Ascending aorta (tissue), 2 donors: ENCODE data around the gene TMEM52. TPM values are rescaled to one million over a fixed set of nuclear protein-coding genes. Genes with fewer than 3 reads are reported as not detected.

ENCODE experiments used
- DNase-seq, 2 donors: peaks; one replicate each; pipeline ENCODE4 v3.0.0-alpha.2; 2019; ENCODE audit warnings: low spot score in 2 of 2
- H3K27ac ChIP-seq, 2 donors: fragments of 200-600 bp; sonication (generic); one replicate each; pipeline ENCODE4 v1.5.1; 2016 to 2017; ENCODE audit warnings: mild to moderate bottlenecking in 1 of 2
- H3K27me3 ChIP-seq: fragments of 200-600 bp; sonication (generic); one replicate; pipeline ENCODE4 v1.5.1; 2017
- H3K36me3 ChIP-seq, 2 donors: fragments of 200-600 bp; sonication (generic); one replicate each; pipeline ENCODE4 v1.5.1; 2016
- H3K4me1 ChIP-seq, 2 donors: fragments of 200-600 bp; sonication (generic); one replicate each; pipeline ENCODE4 v1.5.1; 2016 to 2017; ENCODE audit warnings: mild to moderate bottlenecking in 1 of 2
- H3K4me3 ChIP-seq, 2 donors: fragments of 200-600 bp; sonication (generic); one replicate each; pipeline ENCODE4 v1.5.1; 2016 to 2017; ENCODE audit warnings: mild to moderate bottlenecking in 1 of 2
- H3K9me3 ChIP-seq, 2 donors: fragments of 200-600 bp; sonication (generic); one replicate each; pipeline ENCODE4 v1.5.1; 2016
- intact Hi-C: fragments of 100-400 bp; cut with DNase I; formaldehyde crosslinking; loops from one replicate; pipeline ENCODE4 v1.15.1; 2023
- total RNA-seq: library from RNA; depleted of rRNA; stranded (reverse); fragments of >200 nt; gene quantifications from one replicate; pipeline ENCODE4 v1.1.0, GENCODE V29; 2016
- TF ChIP-seq, protein P1 (sequence below), 3 experiments: fragments of 200-600 bp in 2 of 3; fragments of 450-650 bp in 1 of 3; sonication (generic) in 2 of 3; IDR thresholded peaks; one replicate each; pipeline ENCODE4 v1.5.1; 2016 to 2019; ENCODE audit warnings: antibody characterized with exemption in 3 of 3, mild to moderate bottlenecking in 1 of 3, moderate library complexity in 1 of 3

Gene TMEM52
- total RNA-seq, 1 donor from 2014 or later = not detected

DNA sequence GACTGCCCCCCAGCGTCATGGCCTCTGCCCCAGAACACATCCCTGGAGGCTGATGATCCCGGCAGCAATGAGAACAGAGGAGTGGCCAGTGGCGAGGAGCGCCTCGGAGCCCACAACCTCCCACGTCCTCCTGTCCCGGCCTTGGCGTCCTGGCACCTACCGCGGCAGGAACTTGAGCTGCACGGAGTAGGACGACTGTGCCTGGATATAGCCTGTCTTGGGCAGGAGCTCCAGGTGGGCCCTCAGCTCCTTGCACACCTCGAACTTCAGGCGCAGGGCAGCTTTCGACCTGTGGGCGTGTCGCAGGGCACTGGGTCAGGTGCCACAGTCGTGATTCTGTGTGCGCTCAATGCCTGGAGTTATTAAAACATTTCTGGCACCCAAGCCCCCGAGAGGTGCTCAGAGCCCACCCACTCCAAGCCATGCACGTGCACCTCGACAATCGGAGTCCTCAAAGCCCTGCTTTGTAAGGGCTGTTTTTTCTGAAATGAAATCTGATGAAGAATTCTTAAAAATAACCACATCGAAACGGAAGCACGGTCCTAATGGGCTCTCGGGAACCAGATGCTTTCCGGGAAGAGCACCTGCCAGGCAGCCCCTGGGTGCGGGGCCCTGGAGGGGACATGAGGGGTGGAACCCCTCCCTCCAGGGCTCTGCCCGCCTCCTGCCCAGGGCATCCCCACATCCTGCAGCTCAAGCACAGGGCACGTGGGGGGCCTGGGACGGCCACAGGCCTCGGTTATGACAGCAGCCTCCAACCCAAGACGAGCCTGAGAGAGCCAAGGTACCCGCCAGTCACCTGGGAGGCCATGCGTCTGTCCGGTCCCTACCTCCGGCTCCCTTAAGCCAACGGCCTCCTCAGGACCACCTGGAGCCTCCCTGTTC is 23.0 kb upstream of the TMEM52 start:
- DNase-seq = no peak
- intact Hi-C loops = loop anchor here (10.0 kb wide), 1 partner anchor 103 kb away; no protein-coding TSS in a partner anchor
- Histone ChIP-seq H3K27me3 (no peaks in the 10 kb centered on the region), H3K4me3 (no peak overlapping the region), H3K27ac (no peak overlapping the region), H3K36me3 (no peaks in the 10 kb centered on the region), H3K9me3 (no peaks in the 10 kb centered on the region), H3K4me1 (no peaks in the 10 kb centered on the region)
- TF ChIP-seq, protein P1, sequence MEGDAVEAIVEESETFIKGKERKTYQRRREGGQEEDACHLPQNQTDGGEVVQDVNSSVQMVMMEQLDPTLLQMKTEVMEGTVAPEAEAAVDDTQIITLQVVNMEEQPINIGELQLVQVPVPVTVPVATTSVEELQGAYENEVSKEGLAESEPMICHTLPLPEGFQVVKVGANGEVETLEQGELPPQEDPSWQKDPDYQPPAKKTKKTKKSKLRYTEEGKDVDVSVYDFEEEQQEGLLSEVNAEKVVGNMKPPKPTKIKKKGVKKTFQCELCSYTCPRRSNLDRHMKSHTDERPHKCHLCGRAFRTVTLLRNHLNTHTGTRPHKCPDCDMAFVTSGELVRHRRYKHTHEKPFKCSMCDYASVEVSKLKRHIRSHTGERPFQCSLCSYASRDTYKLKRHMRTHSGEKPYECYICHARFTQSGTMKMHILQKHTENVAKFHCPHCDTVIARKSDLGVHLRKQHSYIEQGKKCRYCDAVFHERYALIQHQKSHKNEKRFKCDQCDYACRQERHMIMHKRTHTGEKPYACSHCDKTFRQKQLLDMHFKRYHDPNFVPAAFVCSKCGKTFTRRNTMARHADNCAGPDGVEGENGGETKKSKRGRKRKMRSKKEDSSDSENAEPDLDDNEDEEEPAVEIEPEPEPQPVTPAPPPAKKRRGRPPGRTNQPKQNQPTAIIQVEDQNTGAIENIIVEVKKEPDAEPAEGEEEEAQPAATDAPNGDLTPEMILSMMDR (IDR thresholded peaks at IDR 0.05) = no peak

DNA sequence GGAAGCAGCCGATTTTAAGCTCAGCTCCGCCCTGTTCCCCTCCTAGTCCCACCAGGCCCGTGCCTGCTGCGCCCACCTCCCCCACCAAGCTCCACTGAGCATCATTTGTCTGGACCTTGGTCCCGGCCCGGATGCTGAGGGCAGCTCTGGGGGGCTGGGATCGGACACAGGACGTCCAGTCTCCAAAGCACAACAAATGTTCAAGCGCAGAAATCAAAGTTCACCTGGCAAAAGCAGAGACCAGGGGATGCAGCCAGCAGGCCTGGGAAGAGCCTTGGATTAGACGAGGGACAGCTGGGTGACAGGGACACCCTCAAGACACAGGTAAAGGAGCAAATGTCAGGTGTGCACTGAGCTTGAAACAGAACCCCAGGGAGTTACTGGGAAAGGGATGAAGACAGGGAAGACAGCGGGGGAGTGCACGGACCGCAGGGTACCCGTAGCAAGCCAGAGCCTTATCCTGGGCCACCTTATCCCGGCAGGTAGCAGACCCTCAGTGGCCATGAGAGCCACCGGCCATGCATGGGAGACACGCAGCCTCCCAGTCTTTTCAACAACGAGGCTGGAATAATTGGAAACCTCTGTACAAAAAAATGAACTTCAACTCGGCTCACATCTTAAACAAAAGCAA is 22.2 kb upstream of the TMEM52 start:
- intact Hi-C loops = loop anchor here (10.0 kb wide), 1 partner anchor 103 kb away; no protein-coding TSS in a partner anchor
- Histone ChIP-seq H3K4me3 (no peak overlapping the region), H3K27ac (no peak overlapping the region), H3K9me3 (no peaks in the 10 kb centered on the region), H3K27me3 (no peaks in the 10 kb centered on the region), H3K4me1 (no peaks in the 10 kb centered on the region), H3K36me3 (no peaks in the 10 kb centered on the region)
- DNase-seq = no peak
- TF ChIP-seq, protein P1 (IDR thresholded peaks at IDR 0.05) = no peak

DNA sequence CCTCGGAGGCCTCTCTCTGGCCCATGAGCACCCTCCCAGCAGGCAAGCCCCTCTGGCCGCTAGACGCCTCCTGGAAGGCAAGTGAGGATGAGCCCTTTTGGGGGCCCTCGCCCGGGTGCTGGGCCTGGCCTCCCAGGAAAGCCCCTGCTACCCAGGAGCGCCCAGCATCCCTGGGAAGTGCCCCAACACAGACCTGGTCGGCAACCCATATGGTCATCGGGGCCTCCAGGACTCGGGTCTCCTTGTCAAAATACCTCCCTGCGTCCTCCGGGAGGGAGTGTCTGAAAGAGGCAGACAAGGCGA is 21.0 kb upstream of the TMEM52 start:
- Histone ChIP-seq H3K4me3 (no peak overlapping the region), H3K27ac (no peak overlapping the region), H3K27me3 (no peaks in the 10 kb centered on the region), H3K36me3 (no peaks in the 10 kb centered on the region), H3K9me3 (no peaks in the 10 kb centered on the region), H3K4me1 (no peaks in the 10 kb centered on the region)
- TF ChIP-seq, protein P1 (IDR thresholded peaks at IDR 0.05) = no peak
- DNase-seq = no peak
- intact Hi-C loops = loop anchor here (10.0 kb wide), 1 partner anchor 105 kb away; no protein-coding TSS in a partner anchor

DNA sequence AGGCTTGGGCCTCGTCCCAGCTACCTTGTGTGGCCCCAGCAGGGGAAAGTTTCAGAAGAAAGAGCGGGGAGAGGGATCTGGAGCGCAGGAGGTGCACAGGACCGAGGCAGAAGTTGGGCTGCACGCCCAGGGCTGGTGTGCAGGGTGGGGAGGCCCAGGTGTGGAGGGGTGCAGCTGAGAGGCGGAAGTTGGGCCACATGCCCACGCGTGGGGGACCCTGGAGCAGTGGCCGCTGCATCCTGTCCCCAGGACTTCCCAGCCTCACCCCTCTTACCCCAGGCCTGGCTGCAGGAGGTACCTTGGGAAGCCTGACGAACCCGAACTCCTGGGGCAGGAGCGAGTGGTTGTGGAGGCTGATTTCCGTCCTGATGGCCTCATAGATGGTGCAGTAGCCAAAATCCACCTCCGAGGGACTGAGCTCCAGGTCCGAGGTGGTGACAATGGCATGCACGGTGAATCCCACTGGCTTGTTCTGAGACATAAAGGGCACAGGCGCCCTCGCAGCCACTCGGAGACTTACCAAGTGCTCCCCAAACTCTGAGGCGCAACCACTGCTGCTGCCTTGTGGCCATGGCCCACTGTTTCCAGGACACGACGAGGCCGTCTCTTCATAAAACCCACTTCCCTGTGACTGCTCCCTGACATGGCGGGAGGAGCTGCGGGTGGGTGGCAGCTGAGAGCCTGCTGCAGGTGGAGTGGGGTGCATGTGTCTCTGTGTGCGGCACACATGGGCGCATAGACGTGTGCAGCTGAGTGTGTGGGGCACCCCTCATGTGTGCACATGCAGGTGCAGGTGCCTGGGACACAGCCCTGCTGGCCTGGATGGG is 20.4 kb upstream of the TMEM52 start:
- H3K27me3 ChIP-seq = no peaks in the 10 kb centered on the region
- intact Hi-C loops = loop anchor here (10.0 kb wide), 1 partner anchor 105 kb away; no protein-coding TSS in a partner anchor
- no peaks in the 10 kb centered on the region for H3K36me3 ChIP-seq
- no peak overlapping the region for H3K27ac ChIP-seq
- H3K4me3 ChIP-seq = no peak overlapping the region
- no peak for DNase-seq
- TF ChIP-seq, protein P1 (IDR thresholded peaks at IDR 0.05) = no peak
- H3K4me1 ChIP-seq = no peaks in the 10 kb centered on the region
- no peaks in the 10 kb centered on the region for H3K9me3 ChIP-seq

GRCh38 chr1:1938613-1939295 is 19.7 kb upstream of the TMEM52 start:
- TF ChIP-seq, protein P1 (IDR thresholded peaks at IDR 0.05) = no peak
- DNase-seq = no peak
- Histone ChIP-seq H3K27ac (no peak overlapping the region), H3K9me3 (no peaks in the 10 kb centered on the region), H3K36me3 (no peaks in the 10 kb centered on the region), H3K4me3 (no peak overlapping the region), H3K4me1 (no peaks in the 10 kb centered on the region), H3K27me3 (no peaks in the 10 kb centered on the region)
- intact Hi-C loops = no loop called here
